ENCODE measurements around the gene CAMTA1.

The CAMTA1 gene

DNA sequence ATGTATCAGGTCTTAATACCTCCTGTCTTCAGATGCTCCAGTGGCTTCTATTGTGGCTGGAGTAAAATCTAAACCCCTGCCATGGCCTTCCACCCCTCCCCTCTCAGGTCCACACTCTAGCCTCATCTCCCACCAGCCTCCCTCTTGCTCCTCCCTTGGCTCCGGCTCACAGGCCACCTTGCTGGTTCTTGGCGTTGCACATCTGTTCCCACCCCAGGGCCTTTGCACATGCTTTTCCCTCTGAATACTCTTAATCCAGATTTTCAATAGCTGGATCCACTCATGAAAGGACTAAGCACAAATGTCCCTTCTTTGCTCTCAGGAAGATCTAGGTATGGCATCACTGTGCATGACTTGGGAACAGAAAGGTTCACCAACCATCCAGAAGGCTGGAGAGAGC lies 570.4 kb downstream of the CAMTA1 start:
- no peak overlapping the region for H3K4me3 ChIP-seq (ENCODE audit: severe bottlenecking)
- ATAC-seq (ENCODE audit: low read depth) (no peak), DNase-seq (ENCODE audit: low spot score) (no peak)
- H3K27me3 ChIP-seq (ENCODE audit: insufficient read depth, poor library complexity, severe bottlenecking), result no peaks in the 10 kb centered on the region
- H3K4me1 ChIP-seq (ENCODE audit: insufficient read depth, poor library complexity, severe bottlenecking), result no peaks in the 10 kb centered on the region
- TF ChIP-seq, protein P1, sequence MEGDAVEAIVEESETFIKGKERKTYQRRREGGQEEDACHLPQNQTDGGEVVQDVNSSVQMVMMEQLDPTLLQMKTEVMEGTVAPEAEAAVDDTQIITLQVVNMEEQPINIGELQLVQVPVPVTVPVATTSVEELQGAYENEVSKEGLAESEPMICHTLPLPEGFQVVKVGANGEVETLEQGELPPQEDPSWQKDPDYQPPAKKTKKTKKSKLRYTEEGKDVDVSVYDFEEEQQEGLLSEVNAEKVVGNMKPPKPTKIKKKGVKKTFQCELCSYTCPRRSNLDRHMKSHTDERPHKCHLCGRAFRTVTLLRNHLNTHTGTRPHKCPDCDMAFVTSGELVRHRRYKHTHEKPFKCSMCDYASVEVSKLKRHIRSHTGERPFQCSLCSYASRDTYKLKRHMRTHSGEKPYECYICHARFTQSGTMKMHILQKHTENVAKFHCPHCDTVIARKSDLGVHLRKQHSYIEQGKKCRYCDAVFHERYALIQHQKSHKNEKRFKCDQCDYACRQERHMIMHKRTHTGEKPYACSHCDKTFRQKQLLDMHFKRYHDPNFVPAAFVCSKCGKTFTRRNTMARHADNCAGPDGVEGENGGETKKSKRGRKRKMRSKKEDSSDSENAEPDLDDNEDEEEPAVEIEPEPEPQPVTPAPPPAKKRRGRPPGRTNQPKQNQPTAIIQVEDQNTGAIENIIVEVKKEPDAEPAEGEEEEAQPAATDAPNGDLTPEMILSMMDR (IDR thresholded peaks at IDR 0.05; ENCODE audit: poor library complexity, severe bottlenecking), result no peak
- H3K36me3 ChIP-seq (ENCODE audit: low read depth), result no peaks in the 10 kb centered on the region
- H3K27ac ChIP-seq (ENCODE audit: poor library complexity, severe bottlenecking), result no peak overlapping the region
- H3K9me3 ChIP-seq (ENCODE audit: severe bottlenecking), result no peaks in the 10 kb centered on the region

DNA sequence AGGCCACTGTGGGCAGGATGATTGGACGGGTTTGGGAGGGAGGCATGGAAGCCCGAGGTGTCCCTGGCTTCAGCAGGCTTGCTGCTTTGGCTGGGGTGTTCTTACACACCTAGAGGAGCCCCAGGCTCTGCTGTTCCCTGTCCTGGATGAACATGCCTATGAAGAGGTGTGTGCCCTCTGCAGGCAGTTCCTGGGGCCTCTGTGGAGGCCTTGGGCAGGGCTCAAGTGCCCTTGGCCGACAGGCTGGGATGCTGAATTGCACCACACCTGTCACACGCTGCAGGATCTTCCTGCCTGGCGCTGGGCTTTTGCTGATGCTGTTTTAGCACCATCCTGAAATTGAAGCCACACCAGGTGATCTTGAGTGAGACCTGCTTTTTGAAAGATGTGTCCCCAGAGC lies 570.8 kb downstream of the CAMTA1 start:
- no peak overlapping the region for H3K4me3 ChIP-seq (ENCODE audit: severe bottlenecking)
- ATAC-seq (ENCODE audit: low read depth) (no peak), DNase-seq (ENCODE audit: low spot score) (no peak)

DNA sequence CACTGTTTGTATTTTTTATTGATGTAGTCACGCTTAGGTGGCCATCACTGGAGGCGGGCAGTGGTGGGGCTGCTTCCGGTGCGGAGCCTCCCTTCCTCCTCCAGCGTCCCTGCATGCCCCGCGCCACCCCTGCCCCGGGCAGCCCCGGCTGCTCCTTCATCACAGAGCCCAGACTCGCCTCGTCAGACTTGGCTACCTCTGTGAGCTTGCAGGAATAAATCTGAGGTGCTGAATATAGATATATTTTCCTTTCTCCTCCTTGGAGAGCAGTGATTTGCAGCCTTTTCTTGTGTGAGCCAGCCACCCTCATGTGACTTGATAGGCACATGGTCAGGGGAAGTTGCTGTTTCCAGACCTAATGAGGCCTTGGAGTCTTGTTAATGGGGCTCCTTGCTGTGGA lies 573.2 kb downstream of the CAMTA1 start:
- DNase-seq (ENCODE audit: low spot score) (no peak), ATAC-seq (ENCODE audit: low read depth) (no peak)
- Histone ChIP-seq H3K27me3 (ENCODE audit: insufficient read depth, poor library complexity, severe bottlenecking) (no peaks in the 10 kb centered on the region), H3K4me3 (ENCODE audit: severe bottlenecking) (no peak overlapping the region), H3K27ac (ENCODE audit: poor library complexity, severe bottlenecking) (no peak overlapping the region), H3K36me3 (ENCODE audit: low read depth) (no peaks in the 10 kb centered on the region), H3K4me1 (ENCODE audit: insufficient read depth, poor library complexity, severe bottlenecking) (no peaks in the 10 kb centered on the region), H3K9me3 (ENCODE audit: severe bottlenecking) (no peaks in the 10 kb centered on the region)
- TF ChIP-seq, protein P1 (IDR thresholded peaks at IDR 0.05; ENCODE audit: poor library complexity, severe bottlenecking), result no peak

More for the DNA sequence above, 570.8 kb downstream of the CAMTA1 start:
- TF ChIP-seq, protein P1 (IDR thresholded peaks at IDR 0.05; ENCODE audit: poor library complexity, severe bottlenecking), result no peak
- Histone ChIP-seq H3K4me1 (ENCODE audit: insufficient read depth, poor library complexity, severe bottlenecking) (no peaks in the 10 kb centered on the region), H3K36me3 (ENCODE audit: low read depth) (no peaks in the 10 kb centered on the region), H3K27me3 (ENCODE audit: insufficient read depth, poor library complexity, severe bottlenecking) (no peaks in the 10 kb centered on the region), H3K27ac (ENCODE audit: poor library complexity, severe bottlenecking) (no peak overlapping the region), H3K9me3 (ENCODE audit: severe bottlenecking) (no peaks in the 10 kb centered on the region)

DNA sequence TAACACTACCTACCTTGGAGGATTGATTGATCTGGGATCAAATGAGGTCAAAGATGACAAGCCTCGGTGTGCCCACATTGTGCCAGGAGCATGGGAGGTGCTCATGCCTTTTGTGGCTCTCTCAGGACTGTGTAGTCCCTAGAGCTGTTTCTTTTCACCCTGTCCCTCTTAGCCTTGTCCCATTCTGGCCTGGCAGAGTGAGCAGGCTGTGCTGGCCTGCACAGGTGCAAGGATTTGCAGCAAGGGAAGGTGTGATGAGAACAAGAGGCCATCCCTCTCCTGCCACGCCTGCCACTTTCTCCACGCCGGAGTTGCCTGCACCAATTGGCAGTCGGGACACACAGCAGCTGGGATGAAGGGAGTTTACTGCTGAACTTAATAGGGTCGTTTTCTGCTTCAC lies 575.3 kb downstream of the CAMTA1 start:
- DNase-seq (ENCODE audit: low spot score) (no peak), ATAC-seq (ENCODE audit: low read depth) (no peak)
- TF ChIP-seq, protein P1 (IDR thresholded peaks at IDR 0.05; ENCODE audit: poor library complexity, severe bottlenecking), result no peak
- Histone ChIP-seq H3K4me3 (ENCODE audit: severe bottlenecking) (no peak overlapping the region), H3K4me1 (ENCODE audit: insufficient read depth, poor library complexity, severe bottlenecking) (no peaks in the 10 kb centered on the region), H3K36me3 (ENCODE audit: low read depth) (no peaks in the 10 kb centered on the region), H3K27ac (ENCODE audit: poor library complexity, severe bottlenecking) (no peak overlapping the region), H3K9me3 (ENCODE audit: severe bottlenecking) (no peaks in the 10 kb centered on the region), H3K27me3 (ENCODE audit: insufficient read depth, poor library complexity, severe bottlenecking) (no peaks in the 10 kb centered on the region)

DNA sequence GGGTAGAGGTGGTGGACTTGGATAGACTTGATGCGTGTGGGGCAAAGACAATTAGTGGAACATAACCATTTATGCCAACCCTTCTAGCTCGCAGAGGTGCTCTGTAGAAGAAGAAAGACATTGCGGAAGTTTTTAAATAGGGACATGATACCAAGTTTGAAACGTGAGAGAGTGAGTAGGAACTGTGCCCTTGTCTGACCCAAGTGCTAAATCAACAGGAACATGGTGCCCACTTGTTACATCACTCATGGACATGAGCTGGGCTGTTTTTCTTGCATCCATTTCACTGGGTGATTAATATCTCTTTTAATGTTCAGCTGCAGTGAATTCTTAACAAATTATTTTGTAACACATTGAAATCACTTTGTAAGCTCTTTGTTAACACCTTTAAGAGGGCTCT lies 577.7 kb downstream of the CAMTA1 start:
- H3K4me1 ChIP-seq (ENCODE audit: insufficient read depth, poor library complexity, severe bottlenecking), result no peaks in the 10 kb centered on the region
- TF ChIP-seq, protein P1 (IDR thresholded peaks at IDR 0.05; ENCODE audit: poor library complexity, severe bottlenecking), result no peak
- ATAC-seq (ENCODE audit: low read depth) (no peak), DNase-seq (ENCODE audit: low spot score) (no peak)
- no peaks in the 10 kb centered on the region for H3K9me3 ChIP-seq (ENCODE audit: severe bottlenecking)
- no peak overlapping the region for H3K27ac ChIP-seq (ENCODE audit: poor library complexity, severe bottlenecking)
- H3K4me3 ChIP-seq (ENCODE audit: severe bottlenecking), result no peak overlapping the region
- no peaks in the 10 kb centered on the region for H3K27me3 ChIP-seq (ENCODE audit: insufficient read depth, poor library complexity, severe bottlenecking)
- no peaks in the 10 kb centered on the region for H3K36me3 ChIP-seq (ENCODE audit: low read depth)

Data from RWPE2 (cell line).